ENCODE measurements around the gene MAP2K5. TPM values are rescaled to one million over a fixed set of nuclear protein-coding genes. Genes with fewer than 3 reads are reported as not detected.

Gene MAP2K5
- total RNA-seq, 1 donor: 8.9 TPM

GRCh38 chr15:67701669-67702068 lies 159.2 kb downstream of the MAP2K5 start:
- no peak overlapping the region for H3K4me3 ChIP-seq (ENCODE audit: low read depth, low read length)
- TF ChIP-seq CTCF (IDR thresholded peaks at IDR 0.05; ENCODE audit: insufficient read depth, low read length): no peak
- peak; percentile 51 for DNase-seq (ENCODE audit: low read depth)

GRCh38 chr15:67707520-67708283 lies 165.2 kb downstream of the MAP2K5 start:
- no peak for DNase-seq (ENCODE audit: low read depth)

GRCh38 chr15:67708500-67708899 lies 166.0 kb downstream of the MAP2K5 start:
- TF ChIP-seq CTCF (IDR thresholded peaks at IDR 0.05; ENCODE audit: insufficient read depth, low read length): no peak
- DNase-seq (ENCODE audit: low read depth): no peak
- H3K4me3 ChIP-seq (ENCODE audit: low read depth, low read length): no peak overlapping the region

More at GRCh38 chr15:67707520-67708283, 165.2 kb downstream of the MAP2K5 start:
- TF ChIP-seq CTCF (IDR thresholded peaks at IDR 0.05; ENCODE audit: insufficient read depth, low read length): no peak
- no peak overlapping the region for H3K4me3 ChIP-seq (ENCODE audit: low read depth, low read length)

GRCh38 chr15:67715170-67715569 lies 172.7 kb downstream of the MAP2K5 start:
- no peak overlapping the region for H3K4me3 ChIP-seq (ENCODE audit: low read depth, low read length)
- DNase-seq (ENCODE audit: low read depth): no peak
- TF ChIP-seq CTCF (IDR thresholded peaks at IDR 0.05; ENCODE audit: insufficient read depth, low read length): no peak

- no peak for TF ChIP-seq CTCF (IDR thresholded peaks at IDR 0.05; ENCODE audit: insufficient read depth, low read length)
- DNase-seq (ENCODE audit: low read depth): no peak
- no peak overlapping the region for H3K4me3 ChIP-seq (ENCODE audit: low read depth, low read length)
Observed at GRCh38 chr15:67716171-67716570, 173.7 kb downstream of the MAP2K5 start.

GRCh38 chr15:67717776-67718175 lies 175.3 kb downstream of the MAP2K5 start:
- no peak for DNase-seq (ENCODE audit: low read depth)
- TF ChIP-seq CTCF (IDR thresholded peaks at IDR 0.05; ENCODE audit: insufficient read depth, low read length): no peak
- no peak overlapping the region for H3K4me3 ChIP-seq (ENCODE audit: low read depth, low read length)

Data from fibroblast of the aortic adventitia (primary cell).